HCT116 (cell line): ENCODE results near the gene PBX3.

ENCODE experiments used
- CTCF ChIP-seq, 3 experiments: fragments of 200-600 bp in 1 of 3; sonication (generic) in 1 of 3; IDR thresholded peaks in 2 of 3; conservative IDR thresholded peaks in 1 of 3; 2 replicates each; pipeline ENCODE4 v1.5.1; 2012 to 2017; ENCODE audit warnings: low read depth in 2 of 3, low read length in 2 of 3, antibody characterized with exemption in 1 of 3, borderline replicate concordance in 1 of 3, control low read depth in 1 of 3, mild to moderate bottlenecking in 1 of 3, mixed read lengths in 1 of 3, mixed run types in 1 of 3, moderate library complexity in 1 of 3; ENCODE audit not compliant: insufficient read depth in 1 of 3
- POLR2A ChIP-seq: IDR thresholded peaks from 2 replicates; pipeline ENCODE4 v1.7.0; 2011; ENCODE audit warnings: borderline replicate concordance; ENCODE audit not compliant: insufficient read depth, insufficient read length; ENCODE audit errors: extremely low read depth
- POLR2AphosphoS5 ChIP-seq: IDR thresholded peaks from 2 replicates; pipeline ENCODE4 v1.6.1; 2011; ENCODE audit warnings: mild to moderate bottlenecking, low read depth, low read length, moderate library complexity

DNA sequence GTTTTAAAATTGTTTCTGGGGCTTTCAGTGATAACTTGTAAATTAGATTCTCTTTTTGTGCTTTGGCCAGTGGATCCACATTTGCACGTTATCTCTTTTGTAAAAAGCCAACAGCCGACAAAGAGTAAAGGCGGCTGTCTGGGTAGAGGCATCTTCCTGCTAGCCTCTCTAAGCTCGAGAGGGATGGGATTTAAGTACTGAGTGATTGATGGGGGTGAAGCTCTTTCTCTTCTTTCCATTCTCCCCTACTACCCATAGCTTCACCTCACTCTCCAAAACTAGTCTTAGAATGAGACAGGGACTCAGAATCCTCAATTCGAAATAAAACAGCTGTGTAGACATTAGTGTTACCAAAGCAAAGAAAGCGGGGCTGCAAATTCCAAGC lies 3.4 kb downstream of the PBX3 start:
- TF ChIP-seq CTCF (IDR thresholded peaks at IDR 0.05 in 2 of 3, conservative IDR thresholded peaks at IDR 0.05 in 1 of 3; ENCODE audit: borderline replicate concordance in 1 of 3, insufficient read depth in 1 of 3, low read depth in 2 of 3, low read length in 2 of 3) = no peak
- TF ChIP-seq POLR2A = no peak
- TF ChIP-seq POLR2AphosphoS5 = no peak
